Nephron (organoid): ENCODE measurements around the gene SLC25A33.
A peak's percentile ranks its signal among the peaks of the same experiment; 100 is the strongest.

Source experiments
- H3K27ac Mint-ChIP-seq, 3 experiments: 2 replicates each; pipeline ENCODE4 v1.8.0; 2020; ENCODE audit warnings: mixed read lengths in 3 of 3, mild to moderate bottlenecking in 2 of 3, moderate library complexity in 1 of 3
- H3K27me3 Mint-ChIP-seq: 2 replicates; pipeline ENCODE4 v1.8.0; 2021; ENCODE audit warnings: low read depth, mild to moderate bottlenecking, moderate library complexity, mixed read lengths
- H3K36me3 Mint-ChIP-seq: 2 replicates; pipeline ENCODE4 v1.8.0; 2020; ENCODE audit warnings: low read depth, mixed read lengths
- H3K4me1 Mint-ChIP-seq: 2 replicates; pipeline ENCODE4 v1.8.0; 2020; ENCODE audit warnings: mixed read lengths
- H3K4me3 Mint-ChIP-seq, 3 experiments: 2 replicates each; pipeline ENCODE4 v1.8.0; 2020; ENCODE audit warnings: mild to moderate bottlenecking in 3 of 3, mixed read lengths in 3 of 3, moderate library complexity in 2 of 3
- H3K9me3 Mint-ChIP-seq: 2 replicates; pipeline ENCODE4 v1.8.0; 2020; ENCODE audit warnings: mixed read lengths
- CTCF ChIP-seq, 3 experiments: fragments of 200-600 bp; sonication (generic); IDR thresholded peaks; one replicate each; pipeline ENCODE4 v1.5.0; 2021; ENCODE audit warnings: antibody characterized with exemption in 3 of 3; ENCODE audit not compliant: unreplicated experiment in 3 of 3

Gene SLC25A33

GRCh38 chr1:9592510-9593075, 53.3 kb downstream of the SLC25A33 start:
- Mint-ChIP-seq H3K27ac (no peak overlapping the region), H3K36me3 (peaks cover 7% of the 10 kb centered on the region), H3K27me3 (no peaks in the 10 kb centered on the region), H3K4me3 (no peak overlapping the region), H3K4me1 (peaks cover 51% of the 10 kb centered on the region), H3K9me3 (no peaks in the 10 kb centered on the region)
- no peak for TF ChIP-seq CTCF (IDR thresholded peaks at IDR 0.05; ENCODE audit: unreplicated experiment in 3 of 3)

- Mint-ChIP-seq H3K4me1 (peaks cover 49% of the 10 kb centered on the region), H3K27me3 (no peaks in the 10 kb centered on the region), H3K4me3 (peak overlapping the region in 1 of 3 experiments; percentile 10), H3K9me3 (no peaks in the 10 kb centered on the region), H3K27ac (peak overlapping the region in 2 of 3 experiments; percentile 68 to 72), H3K36me3 (peaks cover 8% of the 10 kb centered on the region)
- no peak for TF ChIP-seq CTCF (IDR thresholded peaks at IDR 0.05; ENCODE audit: unreplicated experiment in 3 of 3)
These were observed 53.9 kb downstream of the SLC25A33 start for GRCh38 chr1:9593147-9593491.

DNA sequence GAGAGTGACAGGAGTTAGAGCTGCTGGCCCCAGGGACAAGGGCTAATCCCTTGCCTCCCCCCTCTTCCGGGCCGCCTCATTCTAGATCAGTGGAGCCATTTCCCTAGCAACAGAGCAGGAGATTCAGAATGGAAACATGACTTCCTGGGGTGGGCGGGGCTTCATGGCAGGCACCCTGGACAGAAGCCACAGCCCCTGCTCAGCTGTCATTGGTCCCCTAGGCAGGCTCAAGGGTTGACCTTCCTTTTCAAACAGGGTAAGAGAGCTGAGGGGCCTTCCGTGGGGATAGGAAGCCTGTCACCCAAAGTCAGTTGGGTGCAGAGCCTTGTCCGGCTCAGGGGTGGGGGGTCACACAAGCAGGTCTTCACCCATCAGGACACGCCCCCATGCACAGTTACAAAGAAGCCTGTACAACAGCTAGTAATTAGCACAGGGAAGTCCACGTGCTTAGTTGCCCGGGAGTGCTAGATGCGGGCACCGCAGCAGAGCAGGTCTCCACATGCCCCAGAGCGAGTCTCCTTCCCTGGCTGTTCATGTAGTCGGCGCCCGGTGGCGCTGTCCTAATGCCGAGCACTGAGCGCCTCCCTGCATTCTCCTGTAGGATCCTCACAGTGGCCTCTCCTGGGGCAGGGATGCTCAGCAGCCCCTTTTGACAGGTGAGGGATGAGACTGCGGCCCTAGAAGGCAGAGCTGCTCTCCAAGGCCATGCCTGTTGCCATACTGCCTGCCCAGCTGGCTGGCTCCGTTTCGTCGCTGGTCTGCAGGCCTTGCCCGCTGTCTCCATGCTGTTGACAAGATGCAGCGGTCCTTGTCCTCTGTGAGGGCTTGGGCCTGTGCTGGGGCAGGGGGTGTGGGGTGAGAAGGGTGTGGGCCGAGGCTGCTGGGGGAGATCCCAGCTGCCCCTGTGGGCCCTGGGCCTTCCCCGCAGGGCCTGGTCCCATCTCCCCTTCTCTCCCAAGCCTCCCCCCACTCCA, 54.5 kb downstream of the SLC25A33 start:
- peaks cover 10% of the 10 kb centered on the region for H3K36me3 Mint-ChIP-seq
- no peaks in the 10 kb centered on the region for H3K9me3 Mint-ChIP-seq
- H3K27ac Mint-ChIP-seq = peak overlapping the region in 2 of 3 experiments; percentile 68 to 72
- no peak for TF ChIP-seq CTCF (IDR thresholded peaks at IDR 0.05; ENCODE audit: unreplicated experiment in 3 of 3)
- no peaks in the 10 kb centered on the region for H3K27me3 Mint-ChIP-seq
- H3K4me3 Mint-ChIP-seq = peak overlapping the region in 2 of 3 experiments; percentile 10 to 25
- H3K4me1 Mint-ChIP-seq = peaks cover 46% of the 10 kb centered on the region

- peak overlapping the region in 1 of 3 experiments; percentile 20 for H3K27ac Mint-ChIP-seq
- peaks cover 44% of the 10 kb centered on the region for H3K4me1 Mint-ChIP-seq
- no peaks in the 10 kb centered on the region for H3K27me3 Mint-ChIP-seq
- no peak overlapping the region for H3K4me3 Mint-ChIP-seq
- peaks cover 10% of the 10 kb centered on the region for H3K36me3 Mint-ChIP-seq
- TF ChIP-seq CTCF (IDR thresholded peaks at IDR 0.05; ENCODE audit: unreplicated experiment in 3 of 3) = no peak
- H3K9me3 Mint-ChIP-seq = no peaks in the 10 kb centered on the region
These were observed 55.3 kb downstream of the SLC25A33 start for GRCh38 chr1:9594471-9595155.

DNA sequence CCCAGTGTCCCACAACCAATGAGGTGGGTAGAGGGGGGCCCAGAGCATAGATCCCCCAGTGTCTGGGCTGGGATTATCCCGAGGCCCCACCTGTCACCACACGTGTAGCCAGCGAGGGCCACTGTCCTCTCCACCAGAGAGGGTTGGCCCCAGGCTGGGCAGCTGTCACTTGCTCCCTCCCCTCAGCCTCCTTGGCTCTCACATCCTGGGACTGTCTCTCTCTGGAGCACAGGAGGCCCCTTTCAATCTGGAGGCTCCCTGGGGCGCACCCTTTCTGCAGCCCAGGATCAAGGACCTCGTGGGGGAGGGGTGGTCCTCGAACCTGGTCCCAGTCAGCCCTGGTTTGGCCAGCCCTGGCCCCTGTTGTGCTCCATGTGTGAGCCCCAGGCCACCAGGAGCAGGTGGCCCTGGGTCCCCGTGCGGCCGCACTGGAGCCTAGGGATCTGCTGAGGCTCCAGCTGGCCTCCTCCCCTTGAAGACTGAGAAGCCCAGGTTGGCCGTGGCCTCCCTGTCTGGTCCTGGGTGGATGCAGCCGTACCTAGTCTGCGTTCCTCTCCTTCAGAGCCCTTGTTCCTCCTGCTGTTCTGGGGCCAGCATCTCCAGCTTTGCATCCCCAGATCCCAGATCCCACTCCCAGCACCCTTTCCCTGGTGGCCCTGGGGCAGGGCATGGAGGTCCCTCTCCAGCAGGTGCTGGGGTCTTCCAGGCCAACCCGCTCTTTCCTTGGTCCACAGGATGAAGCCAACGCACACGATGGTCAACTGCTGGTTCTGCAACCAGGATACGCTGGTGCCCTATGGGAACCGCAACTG, 56.1 kb downstream of the SLC25A33 start:
- no peak for TF ChIP-seq CTCF (IDR thresholded peaks at IDR 0.05; ENCODE audit: unreplicated experiment in 3 of 3)
- H3K4me3 Mint-ChIP-seq = no peak overlapping the region
- no peaks in the 10 kb centered on the region for H3K9me3 Mint-ChIP-seq
- no peak overlapping the region for H3K27ac Mint-ChIP-seq
- peaks cover 14% of the 10 kb centered on the region for H3K36me3 Mint-ChIP-seq
- no peaks in the 10 kb centered on the region for H3K27me3 Mint-ChIP-seq
- H3K4me1 Mint-ChIP-seq = peaks cover 40% of the 10 kb centered on the region
